ENCODE results near the gene RAB19.
"Not testable (repeated sequence)": the region's sequence is repeated elsewhere in the genome, so short reads cannot be mapped to it uniquely, and the experiment has no call there.

RAB19 gene

GRCh38 chr7:140402178-140402835 lies 1.6 kb upstream of the RAB19 start:
- no peak for DNase-seq

GRCh38 chr7:140404565-140405065 lies 757 bp downstream of the RAB19 start:
- DNase-seq, result no peak

- DNase-seq, result no peak
Observed at GRCh38 chr7:140415361-140415760, 11.5 kb downstream of the RAB19 start.

GRCh38 chr7:140415816-140416215 lies 12.0 kb downstream of the RAB19 start:
- DNase-seq, result not testable (repeated sequence)

- no peak for DNase-seq
Observed at GRCh38 chr7:140416560-140416959, 12.7 kb downstream of the RAB19 start.

GRCh38 chr7:140417456-140418155 lies 13.7 kb downstream of the RAB19 start:
- no peak for DNase-seq

- DNase-seq, result not testable (repeated sequence)
Observed at GRCh38 chr7:140418156-140418472, 14.3 kb downstream of the RAB19 start.

GRCh38 chr7:140418653-140419052 lies 14.8 kb downstream of the RAB19 start:
- DNase-seq, result no peak

GRCh38 chr7:140421521-140421920 lies 17.7 kb downstream of the RAB19 start:
- DNase-seq, result no peak

GRCh38 chr7:140423501-140423900 lies 19.6 kb downstream of the RAB19 start:
- DNase-seq, result no peak

- DNase-seq, result no peak
Observed at GRCh38 chr7:140425718-140426117, 21.9 kb downstream of the RAB19 start.

- no peak for DNase-seq
Observed at GRCh38 chr7:140426130-140426529, 22.3 kb downstream of the RAB19 start.

- DNase-seq, result no peak
Observed at GRCh38 chr7:140433396-140433795, 29.5 kb downstream of the RAB19 start.

- peak; percentile 42 for DNase-seq
Observed at GRCh38 chr7:140435252-140435895, 31.5 kb downstream of the RAB19 start.

GRCh38 chr7:140439359-140439758 lies 35.5 kb downstream of the RAB19 start:
- no peak for DNase-seq

GRCh38 chr7:140440593-140440992 lies 36.7 kb downstream of the RAB19 start:
- DNase-seq, result no peak

- no peak for DNase-seq
Observed at GRCh38 chr7:140441519-140441918, 37.7 kb downstream of the RAB19 start.

GRCh38 chr7:140446467-140446866 lies 42.6 kb downstream of the RAB19 start:
- no peak for DNase-seq

- DNase-seq, result no peak
Observed at GRCh38 chr7:140447841-140448240, 44.0 kb downstream of the RAB19 start.

GRCh38 chr7:140448781-140449480 lies 45.1 kb downstream of the RAB19 start:
- no peak for DNase-seq

GRCh38 chr7:140451716-140452115 lies 47.9 kb downstream of the RAB19 start:
- DNase-seq, result no peak

- DNase-seq, result no peak
Observed at GRCh38 chr7:140453273-140453672, 49.4 kb downstream of the RAB19 start.

Measured in left hindlimb (tissue), 1 donor.